ENCODE measurements around the gene MPZL3. TPM values are rescaled to one million over a fixed set of nuclear protein-coding genes. Genes with fewer than 3 reads are reported as not detected.

The MPZL3 gene, protein sequence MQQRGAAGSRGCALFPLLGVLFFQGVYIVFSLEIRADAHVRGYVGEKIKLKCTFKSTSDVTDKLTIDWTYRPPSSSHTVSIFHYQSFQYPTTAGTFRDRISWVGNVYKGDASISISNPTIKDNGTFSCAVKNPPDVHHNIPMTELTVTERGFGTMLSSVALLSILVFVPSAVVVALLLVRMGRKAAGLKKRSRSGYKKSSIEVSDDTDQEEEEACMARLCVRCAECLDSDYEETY
- 3.0 and 6.9 TPM in 2 replicates for total RNA-seq

DNA sequence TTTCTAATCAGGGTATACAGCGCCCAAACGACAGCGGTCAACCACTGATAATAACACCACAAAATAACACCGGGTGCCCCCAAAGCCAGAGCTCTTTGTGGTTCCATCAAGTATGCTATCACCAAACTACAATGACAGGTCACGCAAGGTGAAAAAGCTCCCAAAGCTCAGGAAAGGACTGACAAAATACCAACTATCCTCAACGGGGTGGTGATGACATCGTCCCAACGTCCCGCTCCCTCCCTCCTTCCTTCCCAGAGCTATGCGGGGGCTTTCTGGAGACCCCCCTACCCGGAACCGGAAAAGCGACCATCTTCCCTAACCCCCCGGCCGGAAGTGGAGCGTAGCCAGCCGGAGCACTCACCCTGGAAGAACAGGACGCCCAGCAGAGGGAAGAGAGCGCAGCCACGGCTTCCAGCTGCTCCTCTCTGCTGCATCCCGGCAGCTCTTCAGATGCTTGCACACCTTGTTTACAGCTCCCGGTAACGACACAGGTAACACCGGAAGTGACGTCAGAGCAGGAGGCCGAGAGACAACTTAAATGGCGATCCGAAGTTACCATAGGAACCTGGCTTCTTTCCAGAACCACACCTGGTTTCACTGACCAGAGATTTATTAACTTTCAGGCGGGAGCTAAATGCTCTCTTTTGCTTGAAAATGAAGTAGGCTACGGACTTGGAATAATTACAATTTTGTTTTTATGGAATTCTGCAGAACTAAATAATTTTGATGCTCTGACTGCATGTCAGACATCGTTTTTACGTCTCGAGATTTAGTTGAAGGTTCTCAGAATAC lies at the start of gene MPZL3:
TSS of gene MPZL3 (minus strand) at position 508 of the 795 bp plus-strand sequence. CDS start at position 437, 71 bp downstream.

DNA sequence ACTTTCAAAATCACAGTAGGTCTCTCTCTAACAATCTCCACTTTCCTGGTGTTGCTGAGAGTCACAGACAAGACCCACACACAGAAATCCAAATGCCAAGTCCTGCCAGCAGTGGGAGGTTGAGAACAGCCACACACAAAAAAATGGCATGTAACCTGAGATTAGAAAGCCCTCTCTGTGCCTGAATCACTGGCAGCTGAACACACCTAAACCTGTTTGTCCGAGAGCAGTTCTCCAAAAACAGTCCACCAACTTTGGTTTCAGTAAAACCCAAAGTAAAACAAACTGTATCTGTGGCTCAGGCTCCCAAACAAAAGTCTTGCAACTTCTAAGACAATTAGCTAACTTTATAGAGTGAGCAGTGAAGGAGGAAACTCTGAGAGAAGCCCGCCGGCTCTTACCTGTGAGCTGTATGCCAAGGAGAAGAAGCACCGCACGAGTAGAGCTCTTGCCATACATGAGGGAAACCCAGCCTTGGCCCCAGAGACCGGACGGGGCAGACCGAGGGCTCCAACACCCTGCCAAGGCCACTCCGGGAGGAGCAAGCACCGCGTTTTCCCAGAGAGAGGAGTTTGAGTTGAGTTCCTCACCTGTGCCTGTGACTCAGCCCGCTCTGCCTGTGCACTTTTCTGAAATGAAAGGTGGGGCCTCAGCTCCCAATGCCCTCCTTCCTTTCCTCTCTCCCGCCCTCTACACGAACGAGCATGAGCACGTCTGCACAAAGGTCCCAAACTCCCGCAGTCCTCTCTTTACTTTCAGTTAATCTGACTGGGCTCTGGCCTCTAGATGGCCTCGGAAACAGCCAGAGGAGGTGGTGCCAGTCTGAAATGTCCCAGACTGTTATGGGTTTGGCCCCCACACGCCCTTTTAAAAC lies 11.8 kb upstream of the MPZL3 start, which contains the start of gene MPZL2:
TSS of gene MPZL2 (minus strand) at position 603 of the 874 bp plus-strand sequence. CDS start at position 459, 144 bp downstream.

DNA sequence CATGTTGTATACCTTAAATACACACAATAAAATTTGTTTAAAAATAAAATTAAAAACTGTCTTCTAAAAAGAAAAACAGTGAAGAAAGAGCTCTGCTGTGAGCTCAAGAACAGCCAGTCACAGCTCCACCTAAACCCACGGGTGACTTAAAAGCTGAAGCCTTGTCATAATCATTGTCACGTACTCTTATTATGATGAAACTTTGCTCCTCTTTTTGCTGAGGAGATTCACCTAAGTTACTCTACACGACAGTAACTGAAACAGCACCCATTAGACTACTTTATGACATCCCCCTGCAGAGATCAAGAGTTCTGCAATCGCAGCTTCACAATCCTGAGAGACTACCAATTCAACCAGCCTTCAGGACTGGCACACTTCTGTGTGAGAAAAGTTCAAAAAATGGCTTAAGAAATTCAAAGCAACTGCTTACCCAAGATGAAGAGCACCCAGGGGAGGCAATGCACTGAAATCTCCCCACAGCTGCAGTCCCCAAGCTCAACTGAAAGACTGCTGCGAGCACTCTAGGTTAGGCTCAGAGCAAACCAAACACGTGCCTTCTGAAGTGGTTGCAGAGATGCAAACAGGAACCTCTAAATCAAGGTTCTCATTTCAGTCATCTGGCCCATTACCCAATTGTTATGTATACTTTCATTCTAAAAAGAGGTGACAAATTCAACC lies 27.5 kb downstream of the MPZL3 start, which contains the start of gene JAML:
TSS of gene JAML (minus strand) at position 501 of the 678 bp plus-strand sequence. CDS start 10,145 bp downstream, outside the sequence.

Small RNAs within 50 kb of the gene (small RNA-seq; reads per million reads assigned to genes)
- gene HSPE1P18: not detected

Other genes with a start within 250 kb of the MPZL3 start
- under 0.01 TPM in 1 of 2 replicates, not detected in the other for gene TMPRSS4, start 175.3 kb downstream of the MPZL3 start, total RNA-seq
- gene SMIM35, start 165.4 kb downstream of the MPZL3 start, total RNA-seq: not detected in 2 replicates
- gene SCN4B, start 99.5 kb downstream of the MPZL3 start, total RNA-seq: 0.32 and 0.52 TPM in 2 replicates
- gene SCN2B, start 75.7 kb downstream of the MPZL3 start, total RNA-seq: 3.4 and 4.1 TPM in 2 replicates
- not detected in 2 replicates for gene JAML, start 27.4 kb downstream of the MPZL3 start, total RNA-seq
- 1.3 and 2.9 TPM in 2 replicates for gene MPZL2, start 11.9 kb upstream of the MPZL3 start, total RNA-seq
- not detected in 2 replicates for gene CD3E, start 52.4 kb upstream of the MPZL3 start, total RNA-seq
- gene CD3D, start 90.3 kb upstream of the MPZL3 start, total RNA-seq: not detected in 2 replicates
- gene CD3G, start 92.0 kb upstream of the MPZL3 start, total RNA-seq: not detected in 2 replicates
- gene UBE4A, start 107.2 kb upstream of the MPZL3 start, total RNA-seq: 74.6 and 75.8 TPM in 2 replicates
- 40.5 and 45.1 TPM in 2 replicates for gene ATP5MG, start 149.2 kb upstream of the MPZL3 start, total RNA-seq
- gene KMT2A, start 184.1 kb upstream of the MPZL3 start, total RNA-seq: 47.3 and 50.3 TPM in 2 replicates